K562 (cell line): ENCODE results near the gene GKAP1. TPM values are rescaled to one million over a fixed set of nuclear protein-coding genes. Genes with fewer than 3 reads are reported as not detected.

Source experiments
- CBX3 ChIP-seq, 2 experiments: IDR thresholded peaks; 1 replicate in 1 of 2; 2 replicates in 1 of 2; pipeline ENCODE4 v1.6.1; 2012; ENCODE audit warnings: inconsistent platforms in 2 of 2, low read length in 2 of 2, borderline replicate concordance in 1 of 2, control low read depth in 1 of 2
- CHD1 ChIP-seq: fragments of 200-600 bp; sonication (generic); IDR thresholded peaks from one replicate; pipeline ENCODE4 v1.6.1; 2012; ENCODE audit warnings: mild to moderate bottlenecking, moderate library complexity, low read length, inconsistent platforms
- EHMT2 ChIP-seq: fragments of 450-650 bp; IDR thresholded peaks from 2 replicates; pipeline ENCODE4 v1.6.1; 2018; ENCODE audit warnings: antibody characterized with exemption
- KAT8 ChIP-seq: fragments of 450-650 bp; IDR thresholded peaks from 2 replicates; pipeline ENCODE4 v1.6.1; 2016; ENCODE audit warnings: low read depth, mild to moderate bottlenecking
- MEF2D ChIP-seq: conservative IDR thresholded peaks from 2 replicates; pipeline ENCODE4 v1.6.1; 2016; ENCODE audit warnings: low read depth, missing genetic modification characterization, missing compliant biosample characterization
- MNT ChIP-seq, 2 experiments: fragments of 450-650 bp; conservative IDR thresholded peaks; 2 replicates each; pipeline ENCODE4 v1.6.1; 2017; ENCODE audit warnings: mild to moderate bottlenecking in 2 of 2, moderate library complexity in 2 of 2
- SMAD4 ChIP-seq: fragments of 250-450 bp; sonication (Bioruptor Pico); conservative IDR thresholded peaks from 2 replicates; pipeline ENCODE4 v1.8.0; 2021; ENCODE audit warnings: inconsistent platforms, mild to moderate bottlenecking, moderate library complexity
- SUPT5H ChIP-seq: fragments of 450-650 bp; IDR thresholded peaks from 2 replicates; pipeline ENCODE4 v1.6.1; 2016
- TCF15 ChIP-seq: fragments of 250-450 bp; sonication (Bioruptor Pico); IDR thresholded peaks from 2 replicates; pipeline ENCODE4 v1.8.0; 2022; ENCODE audit warnings: moderate library complexity, mild to moderate bottlenecking, inconsistent platforms
- TEAD2 ChIP-seq: fragments of 450-650 bp; IDR thresholded peaks from 2 replicates; pipeline ENCODE4 v1.6.1; 2016; ENCODE audit warnings: missing genetic modification characterization, control low read depth, missing compliant biosample characterization
- polyA plus RNA-seq, 8 experiments: library from polyadenylated mRNA; depleted of rRNA in 4 of 8; stranded (reverse) in 5 of 8; unstranded in 3 of 8; fragments of >200 nt; fragmentation: Nextera tagmentation in 2 of 8; fragmentation: Illumina TruSeq in 1 of 8; extraction: Ambion mirVana in 2 of 8; extraction: Trizol in 1 of 8; gene quantifications; 2 replicates each; pipeline versions ENCODE4 v1.2.1 to v1.2.3, GENCODE V29; 2011 to 2014; ENCODE audit warnings: inconsistent platforms in 1 of 8, missing spikeins in 1 of 8
- total RNA-seq, 7 experiments: library from RNA; depleted of rRNA in 6 of 7; stranded (reverse); fragments of >200 nt in 6 of 7; fragmentation: Illumina TruSeq in 2 of 7; extraction: Trizol in 2 of 7; gene quantifications; 2 replicates each; pipeline versions ENCODE4 v1.2.1 to v1.2.3, GENCODE V29; 2011 to 2021; ENCODE audit warnings: low replicate concordance in 1 of 7
- TF ChIP-seq, protein P1 (sequence below): fragments of 450-650 bp; IDR thresholded peaks from 2 replicates; pipeline ENCODE4 v1.6.1; 2018; ENCODE audit not compliant: partially characterized antibody

GKAP1 gene
- total and polyA plus RNA-seq, 9 of the 15 experiments (the other 6 are each of a cell fraction or from before 2014, with no cell fraction given) = 1.0 to 3.8 (median 2.7) TPM

DNA sequence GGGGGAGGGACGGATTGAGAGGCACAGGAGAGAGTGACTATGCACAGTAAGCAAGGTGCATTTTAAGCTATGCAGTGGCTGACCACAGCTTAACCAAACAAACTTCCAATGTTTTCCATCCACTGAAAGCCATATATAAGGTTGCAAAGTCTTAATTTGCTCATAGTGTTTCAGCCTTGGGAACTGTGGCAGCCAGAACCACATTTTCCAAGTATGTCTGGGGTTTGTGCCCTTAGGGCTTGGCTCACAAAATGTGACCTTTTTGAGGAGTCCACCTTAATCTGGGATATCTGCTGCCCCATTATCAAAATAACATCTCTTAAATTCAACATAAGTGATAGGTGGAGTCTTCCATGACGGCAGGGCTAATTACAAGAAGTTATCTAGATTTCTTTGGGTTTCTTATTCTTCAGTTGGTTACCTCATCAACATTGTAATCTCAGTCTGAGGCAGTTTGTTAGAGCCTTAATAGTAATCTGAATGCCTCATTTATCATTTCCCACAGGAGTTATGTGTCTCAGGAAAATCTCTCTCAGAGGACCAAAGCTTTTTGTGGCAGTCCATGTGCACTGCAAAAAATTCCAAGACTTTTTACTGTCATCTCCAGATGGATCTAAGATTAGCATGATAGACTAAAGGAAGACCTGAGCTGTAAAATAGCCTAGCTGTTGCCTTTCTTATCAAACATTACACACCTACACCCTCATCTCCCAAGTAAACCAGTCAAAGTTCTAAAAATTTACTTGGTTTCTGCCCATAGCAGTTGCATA lies 94.7 kb downstream of the GKAP1 start (continued):
- TF ChIP-seq TCF15 (no peak), KAT8 (no peak), TEAD2 (tag) (no peak), MNT (conservative IDR thresholded peaks at IDR 0.05) (no peak), EHMT2 (no peak), CBX3 (IDR thresholded peaks at IDR 0.05; ENCODE audit: borderline replicate concordance in 1 of 2, low read length in 2 of 2) (no peak), SUPT5H (no peak), CHD1 (no peak), MEF2D (no peak), SMAD4 (CRISPR knock-in tag) (no peak)
- TF ChIP-seq, protein P1, sequence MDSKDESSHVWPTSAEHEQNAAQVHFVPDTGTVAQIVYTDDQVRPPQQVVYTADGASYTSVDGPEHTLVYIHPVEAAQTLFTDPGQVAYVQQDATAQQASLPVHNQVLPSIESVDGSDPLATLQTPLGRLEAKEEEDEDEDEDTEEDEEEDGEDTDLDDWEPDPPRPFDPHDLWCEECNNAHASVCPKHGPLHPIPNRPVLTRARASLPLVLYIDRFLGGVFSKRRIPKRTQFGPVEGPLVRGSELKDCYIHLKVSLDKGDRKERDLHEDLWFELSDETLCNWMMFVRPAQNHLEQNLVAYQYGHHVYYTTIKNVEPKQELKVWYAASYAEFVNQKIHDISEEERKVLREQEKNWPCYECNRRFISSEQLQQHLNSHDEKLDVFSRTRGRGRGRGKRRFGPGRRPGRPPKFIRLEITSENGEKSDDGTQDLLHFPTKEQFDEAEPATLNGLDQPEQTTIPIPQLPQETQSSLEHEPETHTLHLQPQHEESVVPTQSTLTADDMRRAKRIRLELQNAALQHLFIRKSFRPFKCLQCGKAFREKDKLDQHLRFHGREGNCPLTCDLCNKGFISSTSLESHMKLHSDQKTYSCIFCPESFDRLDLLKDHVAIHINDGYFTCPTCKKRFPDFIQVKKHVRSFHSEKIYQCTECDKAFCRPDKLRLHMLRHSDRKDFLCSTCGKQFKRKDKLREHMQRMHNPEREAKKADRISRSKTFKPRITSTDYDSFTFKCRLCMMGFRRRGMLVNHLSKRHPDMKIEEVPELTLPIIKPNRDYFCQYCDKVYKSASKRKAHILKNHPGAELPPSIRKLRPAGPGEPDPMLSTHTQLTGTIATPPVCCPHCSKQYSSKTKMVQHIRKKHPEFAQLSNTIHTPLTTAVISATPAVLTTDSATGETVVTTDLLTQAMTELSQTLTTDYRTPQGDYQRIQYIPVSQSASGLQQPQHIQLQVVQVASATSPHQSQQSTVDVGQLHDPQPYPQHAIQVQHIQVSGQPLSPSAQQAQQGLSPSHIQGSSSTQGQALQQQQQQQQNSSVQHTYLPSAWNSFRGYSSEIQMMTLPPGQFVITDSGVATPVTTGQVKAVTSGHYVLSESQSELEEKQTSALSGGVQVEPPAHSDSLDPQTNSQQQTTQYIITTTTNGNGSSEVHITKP = no peak
